Uterus (tissue), 4 donors: ENCODE data around the gene CD28. TPM values are rescaled to one million over a fixed set of nuclear protein-coding genes. Genes with fewer than 3 reads are reported as not detected.

Source experiments
- DNase-seq, 2 donors: peaks; one replicate each; pipeline ENCODE4 v3.0.0-alpha.2; 2019 to 2020
- H3K27ac ChIP-seq, 2 donors: fragments of 200-600 bp; sonication (generic); 1 replicate in 1 of 2; 2 replicates in 1 of 2; pipeline ENCODE4 v1.5.1; 2016 to 2018
- H3K27me3 ChIP-seq, 2 donors: fragments of 200-600 bp; sonication (generic); one replicate each; pipeline ENCODE4 v1.5.1; 2018 to 2019; ENCODE audit warnings: control low read depth in 1 of 2
- H3K36me3 ChIP-seq, 2 donors: fragments of 200-600 bp; sonication (generic); one replicate each; pipeline ENCODE4 v1.5.1; 2019; ENCODE audit warnings: control low read depth in 1 of 2
- H3K4me1 ChIP-seq, 2 donors: fragments of 200-600 bp; sonication (generic); one replicate each; pipeline ENCODE4 v1.5.1; 2018 to 2019; ENCODE audit warnings: control low read depth in 1 of 2
- H3K4me3 ChIP-seq, 2 donors: fragments of 200-600 bp; sonication (generic); 1 replicate in 1 of 2; 2 replicates in 1 of 2; pipeline ENCODE4 v1.5.1; 2018 to 2019; ENCODE audit warnings: mild to moderate bottlenecking in 1 of 2
- H3K9me3 ChIP-seq, 2 donors: fragments of 200-600 bp; sonication (generic); one replicate each; pipeline ENCODE4 v1.5.1; 2019; ENCODE audit warnings: control low read depth in 1 of 2
- CTCF ChIP-seq, 4 experiments: fragments of 200-600 bp in 2 of 4; fragments of 450-650 bp in 2 of 4; sonication (generic) in 2 of 4; IDR thresholded peaks; one replicate each; pipeline ENCODE4 v1.5.1; 2016 to 2019; ENCODE audit warnings: antibody characterized with exemption in 4 of 4, mild to moderate bottlenecking in 2 of 4, moderate library complexity in 1 of 4
- POLR2A ChIP-seq, 2 donors: fragments of 450-650 bp; IDR thresholded peaks; one replicate each; pipeline ENCODE4 v1.6.1; 2016; ENCODE audit warnings: antibody characterized with exemption in 2 of 2, mild to moderate bottlenecking in 1 of 2, moderate library complexity in 1 of 2
- intact Hi-C: fragments of 100-400 bp; cut with DNase I; formaldehyde crosslinking; loops from one replicate; pipeline ENCODE4 v1.15.1; 2023; ENCODE audit warnings: low total_unique reads
- total RNA-seq, 4 donors: library from RNA; depleted of rRNA in 3 of 4; stranded (reverse); fragments of >200 nt in 3 of 4; gene quantifications; one replicate each; pipeline versions ENCODE4 v1.1.0 to v1.2.4, GENCODE V29; 2014 to 2023
- donor health status: DM: yes; HTN: yes; CAD: no.

CD28 gene
- total RNA-seq, 4 donors from 2014 or later: 0.49 to 7.4 (median 1.5) TPM; not detected in 1

- no peaks in the 10 kb centered on the region for H3K4me1 ChIP-seq
- peak in 1 of 2 donors; percentile 24 for DNase-seq
- H3K9me3 ChIP-seq: no peaks in the 10 kb centered on the region
- no peaks in the 10 kb centered on the region for H3K27me3 ChIP-seq
- H3K27ac ChIP-seq: no peak overlapping the region
- no peak overlapping the region for H3K4me3 ChIP-seq
- no peak for TF ChIP-seq POLR2A (IDR thresholded peaks at IDR 0.05)
- no peak for TF ChIP-seq CTCF (IDR thresholded peaks at IDR 0.05)
- H3K36me3 ChIP-seq: no peaks in the 10 kb centered on the region
- intact Hi-C loops: no loop called here
These were observed 11.6 kb downstream of the CD28 start for GRCh38 chr2:203718087-203718486.

- H3K4me1 ChIP-seq: no peaks in the 10 kb centered on the region
- no peak for DNase-seq
- H3K27ac ChIP-seq: no peak overlapping the region
- no peaks in the 10 kb centered on the region for H3K9me3 ChIP-seq
- no peaks in the 10 kb centered on the region for H3K27me3 ChIP-seq
- no peak overlapping the region for H3K4me3 ChIP-seq
- no peaks in the 10 kb centered on the region for H3K36me3 ChIP-seq
- intact Hi-C loops: no loop called here
- TF ChIP-seq POLR2A (IDR thresholded peaks at IDR 0.05) (no peak), CTCF (IDR thresholded peaks at IDR 0.05) (no peak)
These were observed 13.3 kb downstream of the CD28 start for GRCh38 chr2:203719456-203720410.

- Histone ChIP-seq H3K27me3 (no peaks in the 10 kb centered on the region), H3K4me3 (no peak overlapping the region), H3K36me3 (no peaks in the 10 kb centered on the region), H3K4me1 (no peaks in the 10 kb centered on the region), H3K9me3 (no peaks in the 10 kb centered on the region), H3K27ac (no peak overlapping the region)
- intact Hi-C loops: no loop called here
- TF ChIP-seq CTCF (IDR thresholded peaks at IDR 0.05) (no peak), POLR2A (IDR thresholded peaks at IDR 0.05) (no peak)
- DNase-seq: no peak
These were observed 14.7 kb downstream of the CD28 start for GRCh38 chr2:203720915-203721672.

- TF ChIP-seq POLR2A (IDR thresholded peaks at IDR 0.05) (no peak), CTCF (IDR thresholded peaks at IDR 0.05) (no peak)
- no peak overlapping the region for H3K27ac ChIP-seq
These were observed 15.4 kb downstream of the CD28 start for GRCh38 chr2:203721781-203722300.

More at GRCh38 chr2:203721781-203722300, 15.4 kb downstream of the CD28 start:
- Histone ChIP-seq H3K4me3 (no peak overlapping the region), H3K4me1 (no peaks in the 10 kb centered on the region), H3K9me3 (no peaks in the 10 kb centered on the region), H3K36me3 (no peaks in the 10 kb centered on the region), H3K27me3 (no peaks in the 10 kb centered on the region)
- intact Hi-C loops: no loop called here
- no peak for DNase-seq
